Measurements from ENCODE around the gene TCIRG1. TPM values are rescaled to one million over a fixed set of nuclear protein-coding genes. Genes with fewer than 3 reads are reported as not detected.
"Not testable (repeated sequence)": the region's sequence is repeated elsewhere in the genome, so short reads cannot be mapped to it uniquely, and the experiment has no call there.

Gene TCIRG1
- total RNA-seq, 2 donors from 2014 or later, result 354 to 380 TPM

DNA sequence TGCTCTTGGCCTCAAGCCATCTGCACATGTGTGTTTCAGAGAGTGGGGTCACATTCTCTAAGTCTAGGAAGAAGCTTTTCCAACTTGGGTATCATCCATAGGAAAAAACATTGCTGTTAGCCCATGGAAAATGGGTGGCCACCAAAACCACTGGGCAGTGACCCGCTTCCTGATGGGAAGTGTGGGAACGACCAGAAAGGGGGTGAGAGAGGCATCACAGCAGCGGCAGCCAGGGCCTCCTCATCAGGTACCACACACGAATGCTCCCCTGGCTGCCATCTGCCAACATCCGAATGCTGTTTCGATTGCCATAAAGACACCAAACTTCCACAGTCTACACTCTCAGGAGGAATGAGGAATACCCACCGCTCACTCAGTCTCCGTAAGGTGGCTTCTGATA, 42.0 kb downstream of the TCIRG1 start:
- Mint-ChIP-seq H3K4me1 (ENCODE audit: low read depth in 2 of 2) (peaks cover 8 to 12% of the 10 kb centered on the region in 2 donors), H3K4me3 (no peak overlapping the region), H3K9me3 (no peaks in the 10 kb centered on the region), H3K27me3 (no peaks in the 10 kb centered on the region), H3K27ac (no peak overlapping the region), H3K36me3 (no peaks in the 10 kb centered on the region)
- DNase-seq (ENCODE audit: low spot score) (no peak), ATAC-seq (no peak)

DNA sequence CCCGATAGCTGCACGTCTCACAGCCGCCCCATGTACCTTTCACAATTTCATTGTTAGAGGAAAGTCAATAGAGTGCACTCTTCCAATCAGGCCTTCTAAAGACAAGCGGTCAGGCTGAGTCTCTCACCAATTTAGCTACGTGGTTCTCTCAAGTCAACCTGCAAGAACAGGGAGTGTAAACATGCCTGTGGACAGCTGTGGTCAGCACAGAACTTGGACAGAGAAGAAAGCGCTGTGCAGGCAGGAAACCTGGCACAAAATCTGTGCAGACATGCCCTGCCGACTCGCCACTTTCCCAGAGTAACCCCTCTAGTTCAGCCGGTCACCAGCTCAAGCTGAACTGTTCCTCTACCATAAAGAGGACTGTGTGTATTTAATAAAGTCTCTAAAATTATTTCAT, 42.9 kb downstream of the TCIRG1 start:
- Mint-ChIP-seq H3K27me3 (no peaks in the 10 kb centered on the region), H3K27ac (no peak overlapping the region)
- no peak for ATAC-seq

DNA sequence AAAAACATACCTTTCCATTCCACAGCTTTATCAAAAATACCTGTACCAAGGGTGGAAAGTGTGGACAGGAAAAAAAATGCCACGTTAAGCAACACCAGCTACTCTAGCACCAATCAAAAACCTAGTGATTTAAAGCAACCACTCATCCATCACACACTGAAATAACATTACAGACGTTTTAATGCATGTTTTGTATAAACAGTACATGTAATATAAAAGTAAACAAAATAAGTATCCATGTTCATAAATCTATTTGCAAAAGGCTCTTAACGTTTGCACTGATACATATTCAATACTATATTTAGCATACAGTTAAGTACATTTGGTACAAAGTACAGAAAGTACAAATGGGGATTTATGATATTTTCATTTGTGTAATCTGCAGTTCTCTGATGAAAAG, 43.7 kb downstream of the TCIRG1 start:
- Mint-ChIP-seq H3K27me3 (no peaks in the 10 kb centered on the region), H3K27ac (no peak overlapping the region), H3K9me3 (no peaks in the 10 kb centered on the region), H3K4me3 (no peak overlapping the region), H3K36me3 (no peaks in the 10 kb centered on the region), H3K4me1 (ENCODE audit: low read depth in 2 of 2) (peaks cover 6 to 8% of the 10 kb centered on the region in 2 donors)
- no peak for ATAC-seq
- DNase-seq (ENCODE audit: low spot score), result no peak

More for the DNA sequence above, 42.9 kb downstream of the TCIRG1 start:
- no peak overlapping the region for H3K4me3 Mint-ChIP-seq
- H3K9me3 Mint-ChIP-seq, result no peaks in the 10 kb centered on the region
- peaks cover 8 to 12% of the 10 kb centered on the region in 2 donors for H3K4me1 Mint-ChIP-seq (ENCODE audit: low read depth in 2 of 2)
- H3K36me3 Mint-ChIP-seq, result no peaks in the 10 kb centered on the region
- DNase-seq (ENCODE audit: low spot score), result no peak

DNA sequence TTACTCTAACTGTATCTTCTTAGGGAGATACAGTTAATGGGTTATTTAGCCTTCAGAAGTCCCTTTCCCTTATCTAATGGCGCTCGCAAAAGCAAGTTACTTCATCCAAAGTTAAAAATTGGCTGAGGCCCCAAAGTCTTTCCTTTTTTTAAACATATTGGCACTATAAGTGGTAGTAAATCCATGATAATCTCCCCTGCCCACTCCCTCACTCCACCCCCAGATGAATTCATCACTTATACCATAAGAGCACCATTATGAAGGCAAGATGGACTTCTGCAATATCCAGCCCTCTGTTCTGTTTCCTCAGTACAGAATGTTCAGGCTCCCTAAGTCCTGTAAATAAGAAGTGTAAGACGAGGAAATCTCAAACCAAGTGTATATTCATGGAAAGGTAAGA, 44.7 kb downstream of the TCIRG1 start:
- Mint-ChIP-seq H3K4me1 (ENCODE audit: low read depth in 2 of 2) (peaks cover 0 to 2% of the 10 kb centered on the region in 2 donors), H3K27ac (no peak overlapping the region), H3K9me3 (no peaks in the 10 kb centered on the region), H3K4me3 (no peak overlapping the region), H3K36me3 (no peaks in the 10 kb centered on the region), H3K27me3 (no peaks in the 10 kb centered on the region)
- no peak for DNase-seq (ENCODE audit: low spot score)
- no peak for ATAC-seq

DNA sequence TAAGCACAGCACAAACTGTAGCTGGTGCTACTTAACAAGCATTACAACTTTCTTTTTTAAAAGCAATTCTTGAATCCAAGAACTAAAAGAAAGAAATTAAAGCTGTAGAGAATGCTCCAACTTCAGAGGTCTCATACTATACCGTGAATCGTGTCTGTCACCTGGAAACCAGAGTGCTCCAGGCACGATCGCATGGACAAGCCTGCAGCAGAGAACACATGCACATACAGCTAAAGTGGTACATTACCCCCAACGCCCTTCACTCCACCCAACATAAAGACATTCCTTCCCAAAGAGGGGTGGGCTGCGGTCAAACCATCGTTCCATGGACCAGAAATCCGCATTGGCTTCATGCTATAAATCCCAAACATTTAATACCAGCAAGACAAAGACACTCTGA, 50.9 kb downstream of the TCIRG1 start:
- H3K27ac Mint-ChIP-seq, result peak overlapping the region; percentile 62 to 88

DNA sequence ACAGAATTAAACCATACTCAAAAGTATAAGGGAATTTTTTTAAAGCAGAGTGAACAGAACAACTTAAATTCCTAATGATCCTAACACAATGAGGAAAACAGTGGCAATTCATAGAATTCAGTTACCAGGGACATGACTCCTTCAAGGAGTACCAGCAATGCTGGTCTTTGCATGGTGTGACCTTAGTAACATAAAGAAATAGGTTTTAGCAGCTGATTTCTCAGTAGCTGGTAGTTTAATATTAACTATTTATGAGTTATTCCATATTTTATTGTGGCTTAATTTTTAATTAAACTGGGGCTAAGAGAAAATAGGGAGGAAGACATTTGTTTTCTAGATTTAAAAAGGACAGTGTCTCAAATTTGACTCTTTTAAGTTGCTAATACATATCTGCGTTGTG, 51.5 kb downstream of the TCIRG1 start:
- Mint-ChIP-seq H3K9me3 (no peaks in the 10 kb centered on the region), H3K27ac (peak overlapping the region; percentile 62 to 88), H3K4me3 (peak overlapping the region; percentile 63), H3K36me3 (no peaks in the 10 kb centered on the region), H3K4me1 (ENCODE audit: low read depth in 2 of 2) (peaks cover 16% of the 10 kb centered on the region in 2 donors), H3K27me3 (no peaks in the 10 kb centered on the region)
- DNase-seq (ENCODE audit: low spot score) (no peak), ATAC-seq (no peak)

More for the DNA sequence above, 50.9 kb downstream of the TCIRG1 start:
- ATAC-seq (no peak), DNase-seq (ENCODE audit: low spot score) (no peak)
- Mint-ChIP-seq H3K4me3 (no peak overlapping the region), H3K27me3 (no peaks in the 10 kb centered on the region), H3K36me3 (no peaks in the 10 kb centered on the region), H3K4me1 (ENCODE audit: low read depth in 2 of 2) (peaks cover 16% of the 10 kb centered on the region in 2 donors), H3K9me3 (no peaks in the 10 kb centered on the region)

DNA sequence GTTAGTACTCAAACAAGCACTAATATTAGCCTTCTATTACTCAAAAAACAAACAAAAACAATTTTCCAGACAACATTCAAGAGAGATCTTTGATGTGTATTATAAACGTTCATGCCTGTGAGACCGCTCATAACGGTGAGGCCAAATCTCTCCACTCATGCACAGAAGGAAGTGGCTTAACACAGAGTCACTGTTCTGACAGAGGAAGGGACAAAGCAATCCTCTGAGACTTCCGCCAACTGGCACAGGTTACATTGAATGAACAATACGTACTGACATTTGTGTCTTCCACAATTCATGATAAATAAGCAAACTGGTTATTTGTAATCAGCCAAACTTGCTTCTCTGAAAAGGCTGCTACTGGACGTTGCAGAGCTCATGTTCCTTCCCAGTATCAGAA, 51.9 kb downstream of the TCIRG1 start:
- DNase-seq (ENCODE audit: low spot score), result peak; percentile 68
- Mint-ChIP-seq H3K9me3 (no peaks in the 10 kb centered on the region), H3K27me3 (no peaks in the 10 kb centered on the region), H3K36me3 (no peaks in the 10 kb centered on the region), H3K27ac (peak overlapping the region; percentile 62 to 88), H3K4me1 (ENCODE audit: low read depth in 2 of 2) (peaks cover 16% of the 10 kb centered on the region in 2 donors), H3K4me3 (peak overlapping the region; percentile 63)
- peak; percentile 89 to 92 for ATAC-seq

DNA sequence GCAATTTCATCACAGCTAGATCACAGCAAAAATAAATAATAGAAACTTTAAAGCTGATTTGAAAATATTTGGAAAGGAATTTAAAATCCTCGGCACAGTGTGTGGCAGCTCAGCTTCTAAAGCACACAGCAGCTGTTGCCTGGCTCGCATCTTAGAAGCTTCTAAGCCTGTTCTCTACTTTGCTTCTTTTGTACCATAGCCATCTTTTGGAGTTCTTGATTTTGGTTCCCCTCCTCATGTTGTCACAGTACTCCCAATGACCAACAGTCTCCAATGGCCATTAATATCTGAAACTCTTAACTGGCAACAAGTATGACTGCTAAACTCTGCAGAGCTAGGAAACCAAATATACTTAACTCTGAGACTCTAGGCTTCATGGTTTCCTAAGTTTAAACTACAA, 53.6 kb downstream of the TCIRG1 start:
- no peaks in the 10 kb centered on the region for H3K27me3 Mint-ChIP-seq
- no peak for DNase-seq (ENCODE audit: low spot score)
- ATAC-seq, result no peak
- H3K4me1 Mint-ChIP-seq (ENCODE audit: low read depth in 2 of 2), result peaks cover 16% of the 10 kb centered on the region in 2 donors
- no peaks in the 10 kb centered on the region for H3K36me3 Mint-ChIP-seq
- H3K4me3 Mint-ChIP-seq, result no peak overlapping the region
- no peak overlapping the region for H3K27ac Mint-ChIP-seq
- H3K9me3 Mint-ChIP-seq, result no peaks in the 10 kb centered on the region

DNA sequence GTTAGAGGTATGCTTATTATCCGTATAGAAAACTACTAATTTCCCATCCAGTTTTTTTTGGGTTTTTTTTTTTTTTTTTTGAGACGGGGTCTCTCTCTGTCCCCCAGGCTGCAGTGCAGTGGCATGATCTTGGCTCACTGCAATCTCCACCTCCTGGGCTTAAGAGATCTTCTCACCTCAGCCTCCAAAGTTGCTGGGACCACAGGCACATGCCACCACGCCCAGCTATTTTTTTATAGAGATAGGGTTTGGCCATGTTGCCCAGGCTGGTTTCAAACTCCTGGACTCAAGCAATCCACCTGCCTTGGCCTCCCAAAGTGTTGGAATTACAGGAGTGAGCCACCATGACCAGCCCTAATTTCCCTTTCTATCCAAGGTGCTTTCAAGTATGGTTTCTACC, 54.1 kb downstream of the TCIRG1 start:
- H3K27ac Mint-ChIP-seq; DNase-seq (ENCODE audit: low spot score); H3K36me3 Mint-ChIP-seq: not testable (repeated sequence)

DNA sequence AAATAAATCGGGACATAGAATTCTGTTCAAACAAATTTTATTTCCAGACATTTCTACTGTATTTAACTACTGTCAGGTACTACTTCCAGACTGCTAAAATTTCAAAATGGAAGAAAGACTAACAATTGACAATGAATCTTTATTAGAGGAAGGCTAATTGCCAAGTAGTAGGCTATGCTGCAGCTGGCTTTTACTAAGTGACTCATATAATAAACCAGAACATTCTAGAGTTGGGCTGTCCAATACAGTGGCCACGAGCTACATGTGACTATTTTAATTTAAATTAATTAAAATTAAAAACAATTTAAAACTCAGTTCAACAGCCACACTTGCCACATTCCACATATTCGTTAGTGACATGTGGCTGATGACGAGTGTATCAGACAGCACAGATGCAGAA, 54.7 kb downstream of the TCIRG1 start:
- Mint-ChIP-seq H3K27ac (no peak overlapping the region), H3K36me3 (no peaks in the 10 kb centered on the region), H3K27me3 (no peaks in the 10 kb centered on the region), H3K9me3 (no peaks in the 10 kb centered on the region), H3K4me3 (no peak overlapping the region), H3K4me1 (ENCODE audit: low read depth in 2 of 2) (peaks cover 16% of the 10 kb centered on the region in 2 donors)
- DNase-seq (ENCODE audit: low spot score) (no peak), ATAC-seq (no peak)

More for the DNA sequence above, 54.1 kb downstream of the TCIRG1 start:
- H3K27me3 Mint-ChIP-seq, ATAC-seq, H3K4me3 Mint-ChIP-seq, H3K9me3 Mint-ChIP-seq: not testable (repeated sequence)
- H3K4me1 Mint-ChIP-seq (ENCODE audit: low read depth in 2 of 2), result peaks cover 16% of the 10 kb centered on the region in 2 donors

DNA sequence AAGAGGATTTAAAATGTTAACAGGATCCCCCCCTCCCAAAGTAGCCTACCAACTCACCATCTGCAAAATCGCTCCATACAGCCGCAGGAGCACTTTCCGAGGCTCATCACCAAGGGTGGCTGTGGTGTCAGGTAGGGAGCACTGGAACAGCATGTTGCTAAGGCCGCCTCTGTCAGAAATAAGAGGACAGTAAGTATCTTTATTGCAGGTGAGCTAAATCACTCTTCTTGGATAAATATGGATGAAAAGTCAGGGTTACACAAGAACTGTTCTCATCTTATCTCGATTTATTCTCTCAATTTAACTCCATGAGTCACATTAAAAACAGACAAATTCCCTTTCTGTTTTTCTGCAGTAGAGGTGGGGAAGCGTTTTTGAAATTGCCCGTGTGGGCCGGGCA, 58.1 kb downstream of the TCIRG1 start:
- H3K9me3 Mint-ChIP-seq, result no peaks in the 10 kb centered on the region
- peaks cover 0 to 8% of the 10 kb centered on the region in 2 donors for H3K4me1 Mint-ChIP-seq (ENCODE audit: low read depth in 2 of 2)
- no peak overlapping the region for H3K27ac Mint-ChIP-seq

DNA sequence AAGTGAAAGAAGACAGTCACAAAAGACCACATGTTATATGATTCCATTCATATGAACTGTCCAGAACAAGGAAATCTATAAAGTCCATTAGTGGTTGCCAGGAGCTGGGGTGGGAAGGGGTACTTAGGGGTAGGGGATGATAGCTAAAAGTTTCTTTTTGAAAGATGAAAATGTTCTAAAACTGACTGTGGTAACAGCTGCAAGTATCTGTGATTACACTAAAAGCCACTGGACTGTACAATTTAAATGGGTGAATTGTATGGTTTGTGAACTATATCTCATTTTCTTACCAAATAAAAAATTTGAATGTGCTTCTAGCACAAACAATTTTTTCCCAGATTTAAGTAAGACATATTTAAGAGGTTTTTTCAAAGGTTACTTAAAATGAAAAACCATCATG, 60.2 kb downstream of the TCIRG1 start:
- Mint-ChIP-seq H3K36me3 (no peaks in the 10 kb centered on the region), H3K4me3 (no peak overlapping the region), H3K9me3 (no peaks in the 10 kb centered on the region), H3K27me3 (no peaks in the 10 kb centered on the region), H3K4me1 (ENCODE audit: low read depth in 2 of 2) (peaks cover 0 to 8% of the 10 kb centered on the region in 2 donors), H3K27ac (peak overlapping the region in 1 of 2 donors; percentile 18)
- ATAC-seq, result no peak
- no peak for DNase-seq (ENCODE audit: low spot score)

More for the DNA sequence above, 58.1 kb downstream of the TCIRG1 start:
- Mint-ChIP-seq H3K36me3 (no peaks in the 10 kb centered on the region), H3K27me3 (no peaks in the 10 kb centered on the region), H3K4me3 (no peak overlapping the region)
- ATAC-seq (no peak), DNase-seq (ENCODE audit: low spot score) (no peak)

DNA sequence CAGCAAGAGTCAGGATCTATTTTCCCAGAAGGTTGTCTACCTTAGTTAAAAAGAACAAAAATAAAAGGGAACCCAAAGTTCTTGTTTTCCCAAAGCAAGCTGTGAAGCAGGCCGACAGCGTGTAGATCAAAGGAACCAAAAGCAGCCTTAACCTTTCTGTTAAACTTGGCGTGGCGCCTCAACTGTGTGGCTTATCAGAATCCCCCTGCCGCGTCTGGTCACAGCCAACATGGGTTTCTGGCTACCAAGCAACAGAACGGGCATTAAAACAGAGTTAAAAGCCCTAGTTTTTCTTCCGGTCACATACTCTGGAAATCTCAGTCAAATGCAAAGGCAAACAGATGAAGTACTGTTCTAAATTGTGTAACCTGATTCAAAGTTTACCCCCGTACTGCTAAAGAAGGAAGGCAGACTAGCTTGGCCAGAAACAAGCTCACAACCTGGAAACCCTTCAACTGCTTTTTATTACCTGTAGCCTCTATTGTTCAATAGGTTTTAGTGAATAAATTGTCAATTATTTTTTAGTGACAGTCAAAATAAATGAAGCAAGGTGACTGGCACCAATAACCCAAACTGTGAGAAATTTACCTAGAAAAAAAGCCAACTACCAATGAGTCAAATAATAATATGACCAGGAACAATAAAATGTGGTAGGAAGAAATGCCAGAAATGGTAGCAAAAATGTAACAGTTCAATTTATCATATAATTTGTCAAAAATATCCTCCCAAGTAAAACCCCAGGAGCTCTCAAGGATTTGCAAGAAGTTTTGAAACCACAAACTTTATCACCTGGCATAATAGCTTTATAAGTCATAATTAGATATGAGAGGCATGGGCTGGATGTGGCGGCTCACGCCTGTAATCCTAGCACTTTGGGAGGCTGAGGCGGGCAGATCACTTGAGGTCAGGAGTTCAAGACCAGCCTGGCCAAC, 60.9 kb downstream of the TCIRG1 start:
- Mint-ChIP-seq H3K36me3 (no peaks in the 10 kb centered on the region), H3K9me3 (no peaks in the 10 kb centered on the region), H3K4me1 (ENCODE audit: low read depth in 2 of 2) (peaks cover 0 to 8% of the 10 kb centered on the region in 2 donors), H3K4me3 (no peak overlapping the region), H3K27me3 (no peaks in the 10 kb centered on the region), H3K27ac (peak overlapping the region in 1 of 2 donors; percentile 18)
- ATAC-seq (no peak), DNase-seq (ENCODE audit: low spot score) (no peak)
